IPS-20b (cell line): Measurements from ENCODE around the gene LPCAT1.
"Not testable (repeated sequence)": the region's sequence is repeated elsewhere in the genome, so short reads cannot be mapped to it uniquely, and the experiment has no call there.

Experiments
- H3K27ac ChIP-seq: one replicate; pipeline ENCODE4 v1.5.1; 2013; ENCODE audit warnings: low read length
- H3K27me3 ChIP-seq: 2 replicates; pipeline ENCODE4 v1.6.1; 2013; ENCODE audit warnings: mild to moderate bottlenecking, low read length, inconsistent platforms; ENCODE audit not compliant: insufficient read depth
- H3K36me3 ChIP-seq: 2 replicates; pipeline ENCODE4 v1.6.1; 2013; ENCODE audit warnings: low read depth, mild to moderate bottlenecking, inconsistent platforms, low read length, moderate library complexity; ENCODE audit not compliant: insufficient read depth
- H3K4me1 ChIP-seq: 2 replicates; pipeline ENCODE4 v1.6.1; 2013; ENCODE audit warnings: mild to moderate bottlenecking, control low read depth, inconsistent platforms, low read length, moderate library complexity; ENCODE audit not compliant: insufficient read depth
- H3K4me3 ChIP-seq: 2 replicates; pipeline ENCODE4 v1.5.1; 2013; ENCODE audit warnings: mild to moderate bottlenecking, low read length, inconsistent platforms
- H3K9ac ChIP-seq: 2 replicates; pipeline ENCODE4 v1.6.1; 2013; ENCODE audit warnings: low read depth, mild to moderate bottlenecking, inconsistent platforms, low read length, moderate library complexity
- H3K9me3 ChIP-seq: 2 replicates; pipeline ENCODE4 v1.6.1; 2013; ENCODE audit warnings: mild to moderate bottlenecking, low read depth, low read length, inconsistent platforms; ENCODE audit not compliant: insufficient read depth

LPCAT1 gene, protein sequence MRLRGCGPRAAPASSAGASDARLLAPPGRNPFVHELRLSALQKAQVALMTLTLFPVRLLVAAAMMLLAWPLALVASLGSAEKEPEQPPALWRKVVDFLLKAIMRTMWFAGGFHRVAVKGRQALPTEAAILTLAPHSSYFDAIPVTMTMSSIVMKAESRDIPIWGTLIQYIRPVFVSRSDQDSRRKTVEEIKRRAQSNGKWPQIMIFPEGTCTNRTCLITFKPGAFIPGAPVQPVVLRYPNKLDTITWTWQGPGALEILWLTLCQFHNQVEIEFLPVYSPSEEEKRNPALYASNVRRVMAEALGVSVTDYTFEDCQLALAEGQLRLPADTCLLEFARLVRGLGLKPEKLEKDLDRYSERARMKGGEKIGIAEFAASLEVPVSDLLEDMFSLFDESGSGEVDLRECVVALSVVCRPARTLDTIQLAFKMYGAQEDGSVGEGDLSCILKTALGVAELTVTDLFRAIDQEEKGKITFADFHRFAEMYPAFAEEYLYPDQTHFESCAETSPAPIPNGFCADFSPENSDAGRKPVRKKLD

DNA sequence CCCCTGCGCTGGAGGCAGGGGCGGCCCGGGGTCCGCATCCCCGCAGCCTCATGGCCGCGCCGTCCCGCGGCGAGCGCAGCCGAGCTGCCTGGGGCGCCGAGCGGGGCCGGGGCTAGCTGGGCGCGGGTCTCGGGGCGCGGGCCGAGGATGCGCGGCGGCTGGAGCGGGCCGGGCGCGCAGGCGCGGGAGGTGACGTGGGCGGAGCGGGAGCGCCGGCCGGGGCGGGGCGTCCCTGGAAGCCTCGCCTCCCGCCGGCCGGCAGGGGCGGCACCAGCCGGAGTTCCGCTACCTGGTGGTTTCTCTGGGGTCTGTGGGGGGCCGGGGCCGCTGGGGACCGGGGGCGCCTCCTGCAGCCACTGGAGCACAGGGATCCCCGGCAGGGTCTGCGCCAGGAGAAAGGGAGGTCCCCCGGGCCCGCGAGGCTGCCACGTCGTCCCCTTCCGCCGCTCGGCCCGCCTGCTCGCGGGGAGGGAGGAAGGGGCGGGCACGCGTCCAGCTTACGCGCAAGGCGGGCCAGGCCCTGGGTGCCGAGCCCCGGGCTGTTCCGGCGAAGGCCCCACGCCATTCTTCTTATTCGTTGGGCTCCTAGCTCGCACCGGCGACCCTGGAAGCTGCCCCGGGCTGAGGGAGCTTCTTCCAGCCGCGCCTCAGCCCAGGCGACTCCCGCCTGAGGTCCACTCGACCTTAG lies at the start of gene LPCAT1:
TSS of gene LPCAT1 (minus strand) at position 168 of the 688 bp plus-strand sequence. CDS start at position 52, 116 bp downstream.
- H3K4me1 ChIP-seq: peaks cover 16% of the 10 kb centered on the region; the same call in 1 of the 2 replicates
- no peaks in the 10 kb centered on the region for H3K9me3 ChIP-seq
- H3K4me3 ChIP-seq: peak within 1 kb of the TSS; percentile 92
- H3K27me3 ChIP-seq: no peaks in the 10 kb centered on the region
- H3K9ac ChIP-seq: peak within 1 kb of the TSS; percentile 79
- no peak within 1 kb of the TSS for H3K27ac ChIP-seq
- H3K36me3 ChIP-seq: peaks cover 26% of the 10 kb centered on the region

DNA sequence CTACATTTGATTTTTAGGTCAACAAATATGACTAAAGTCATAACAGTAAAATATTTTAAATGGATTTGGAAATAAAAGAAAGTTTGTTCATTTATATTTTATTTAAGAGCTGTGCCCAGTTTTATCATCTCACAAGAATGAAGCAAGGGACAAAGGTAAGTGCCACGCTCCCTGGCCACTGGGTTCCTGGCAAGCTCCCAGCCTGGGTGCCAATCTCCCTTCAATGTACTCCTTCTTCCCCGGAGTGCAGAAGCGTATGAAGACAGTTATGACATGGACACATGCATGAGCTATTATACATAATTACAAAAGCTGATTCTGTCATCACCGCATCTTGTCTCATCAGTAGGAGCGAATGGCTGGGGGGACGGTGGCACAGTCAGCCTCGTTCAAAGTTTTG lies 48.1 kb upstream of the LPCAT1 start:
- not testable (repeated sequence) for H3K4me1 ChIP-seq, H3K27ac ChIP-seq, H3K27me3 ChIP-seq, H3K4me3 ChIP-seq, H3K9ac ChIP-seq
- Histone ChIP-seq H3K36me3 (peaks cover 46% of the 10 kb centered on the region), H3K9me3 (peaks cover 11% of the 10 kb centered on the region)

DNA sequence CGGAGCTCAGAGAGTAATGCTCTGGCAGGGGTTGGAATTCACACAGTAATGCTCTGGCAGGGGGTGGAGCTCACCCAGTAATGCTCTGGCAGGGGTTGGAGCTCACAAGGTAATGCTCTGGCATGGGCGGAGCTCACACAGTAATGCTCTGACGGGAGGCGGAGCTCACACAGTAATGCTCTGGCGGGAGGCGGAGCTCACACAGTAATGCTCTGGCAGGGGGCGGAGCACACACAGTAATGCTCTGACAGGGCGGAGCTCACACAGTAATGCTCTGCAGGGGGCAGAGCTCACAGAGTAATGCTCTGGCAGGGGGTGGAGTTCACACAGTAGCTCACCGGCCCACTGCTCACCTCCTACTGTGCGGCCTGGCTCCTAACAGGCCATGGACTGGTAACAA lies 47.2 kb upstream of the LPCAT1 start:
- Histone ChIP-seq H3K4me3 (no peak overlapping the region), H3K9ac (no peak overlapping the region), H3K27ac (no peak overlapping the region), H3K9me3 (peaks cover 11% of the 10 kb centered on the region), H3K27me3 (no peaks in the 10 kb centered on the region), H3K36me3 (peaks cover 46% of the 10 kb centered on the region), H3K4me1 (no peaks in the 10 kb centered on the region)

DNA sequence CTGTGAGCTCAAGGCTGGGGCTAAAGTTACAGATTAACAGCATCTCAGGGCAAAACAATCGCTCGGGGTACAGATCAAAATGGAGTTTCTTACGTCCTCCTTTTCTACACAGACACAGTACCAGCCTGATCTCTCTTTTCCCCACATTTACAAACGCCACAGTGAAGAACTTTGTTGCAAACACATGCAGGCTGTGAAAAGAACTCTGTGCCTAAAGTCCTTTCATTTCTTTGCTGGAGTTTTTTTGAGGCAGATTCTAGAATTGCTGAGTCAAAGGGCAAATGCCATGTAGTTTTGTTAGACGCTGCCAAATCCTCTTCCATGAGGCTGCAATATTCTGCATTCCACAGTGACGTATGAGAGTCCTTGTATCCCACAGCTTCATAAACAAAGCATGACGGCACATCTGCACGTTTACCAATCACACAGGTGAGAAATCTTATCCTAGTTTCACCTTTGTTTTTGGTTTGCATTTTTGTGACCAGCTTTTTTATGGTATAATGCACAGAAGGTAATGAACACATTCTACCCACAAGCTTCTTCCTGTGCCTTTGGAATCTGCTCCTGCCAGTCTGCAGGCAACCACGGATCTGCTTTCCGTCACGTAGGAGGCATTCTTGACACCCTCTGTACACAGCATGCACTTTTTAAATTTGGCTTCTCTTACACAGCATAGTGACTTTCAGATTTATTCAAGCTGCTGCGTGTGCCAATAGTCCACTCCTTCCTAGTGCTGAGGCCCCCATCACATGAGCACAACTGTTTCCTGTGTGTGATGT lies 44.6 kb upstream of the LPCAT1 start:
- Histone ChIP-seq H3K27me3 (no peaks in the 10 kb centered on the region), H3K9me3 (peaks cover 11% of the 10 kb centered on the region), H3K4me3 (no peak overlapping the region), H3K36me3 (peaks cover 38% of the 10 kb centered on the region), H3K4me1 (no peaks in the 10 kb centered on the region), H3K9ac (no peak overlapping the region), H3K27ac (no peak overlapping the region)

DNA sequence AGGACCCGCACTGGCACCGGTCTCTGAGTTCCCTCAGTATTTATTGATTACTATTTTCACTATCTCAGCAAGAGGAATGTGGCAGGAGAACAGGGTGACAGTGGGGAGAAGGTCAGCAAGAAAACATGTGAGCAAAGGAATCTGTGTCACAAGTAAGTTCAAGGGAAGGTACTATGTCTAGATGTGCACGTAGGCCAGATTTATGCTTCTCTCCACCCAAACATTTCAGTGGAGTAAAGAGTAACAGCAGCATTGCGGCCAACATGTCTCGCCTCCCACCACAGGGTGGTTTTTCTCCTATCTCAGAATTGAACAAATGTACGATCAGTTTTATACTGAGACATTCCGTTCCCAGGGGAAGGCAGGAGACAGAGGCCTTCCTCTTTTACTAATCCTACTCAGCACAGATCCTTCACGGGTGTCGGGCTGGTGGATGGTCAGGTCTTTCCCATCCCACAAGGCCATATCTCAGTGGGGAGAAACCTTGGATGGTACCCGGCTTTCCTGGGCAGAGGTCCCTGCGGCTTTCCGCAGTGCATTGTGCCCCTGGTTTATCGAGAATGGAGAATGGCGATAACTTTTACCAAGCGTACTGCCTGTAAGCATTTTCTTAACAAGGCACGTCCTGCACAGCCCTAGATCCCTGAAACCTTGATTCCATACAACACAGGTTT lies 43.9 kb upstream of the LPCAT1 start:
- H3K36me3 ChIP-seq: peaks cover 34% of the 10 kb centered on the region
- not testable (repeated sequence) for H3K27me3 ChIP-seq, H3K9ac ChIP-seq, H3K27ac ChIP-seq, H3K4me1 ChIP-seq, H3K4me3 ChIP-seq
- peaks cover 11% of the 10 kb centered on the region for H3K9me3 ChIP-seq

DNA sequence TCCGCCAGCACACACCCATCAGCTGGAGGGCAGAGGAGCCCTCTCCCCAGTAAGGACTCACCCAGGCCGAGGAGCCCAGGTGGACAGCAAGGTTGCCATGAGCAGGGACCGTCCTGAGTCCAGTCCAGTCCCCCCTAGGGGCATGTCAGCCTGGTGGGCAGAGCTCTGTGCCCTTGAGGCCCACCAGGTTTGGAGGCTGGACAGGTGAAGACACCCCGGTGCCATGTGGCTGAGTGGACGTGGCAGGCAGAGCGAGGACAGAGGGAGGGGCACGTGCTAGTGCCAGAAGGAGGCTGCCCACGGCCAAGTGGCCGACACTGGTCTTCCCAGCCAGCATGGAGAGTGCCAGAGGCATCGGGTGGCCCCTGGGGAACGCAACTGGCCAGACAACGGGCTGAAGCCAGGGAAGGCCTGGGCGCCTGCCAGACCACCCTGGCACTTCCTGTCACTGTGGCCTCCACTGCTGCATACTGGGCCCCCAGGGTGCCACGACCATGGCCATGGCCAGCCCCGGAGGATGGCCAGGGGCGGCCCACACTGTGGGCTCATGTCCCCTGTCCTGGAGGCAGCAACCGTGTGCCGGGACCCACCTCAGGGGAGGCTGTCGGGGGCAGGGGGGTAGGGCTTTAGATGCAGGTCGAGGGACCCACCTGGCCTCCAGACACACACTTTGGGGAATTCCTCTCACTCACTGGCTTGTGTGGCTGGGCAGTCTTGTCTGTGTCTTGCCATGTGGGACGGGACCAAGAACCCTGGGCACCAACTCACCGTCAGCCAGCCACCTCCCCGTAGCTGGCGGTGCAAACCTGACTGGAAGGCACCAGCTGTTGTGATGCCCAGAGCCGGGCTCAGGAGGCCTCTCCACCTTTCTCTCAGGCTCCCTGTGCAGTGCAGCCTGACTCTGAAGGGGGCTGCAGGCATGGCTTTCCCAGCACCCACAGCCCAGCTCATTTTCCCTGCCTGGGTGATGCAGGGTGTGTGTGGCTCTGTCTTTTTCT lies 42.3 kb upstream of the LPCAT1 start:
- H3K27me3 ChIP-seq: no peaks in the 10 kb centered on the region
- H3K9me3 ChIP-seq: peaks cover 9% of the 10 kb centered on the region
- no peak overlapping the region for H3K9ac ChIP-seq
- no peak overlapping the region for H3K27ac ChIP-seq
- peaks cover 18% of the 10 kb centered on the region for H3K36me3 ChIP-seq
- no peak overlapping the region for H3K4me3 ChIP-seq
- no peaks in the 10 kb centered on the region for H3K4me1 ChIP-seq

DNA sequence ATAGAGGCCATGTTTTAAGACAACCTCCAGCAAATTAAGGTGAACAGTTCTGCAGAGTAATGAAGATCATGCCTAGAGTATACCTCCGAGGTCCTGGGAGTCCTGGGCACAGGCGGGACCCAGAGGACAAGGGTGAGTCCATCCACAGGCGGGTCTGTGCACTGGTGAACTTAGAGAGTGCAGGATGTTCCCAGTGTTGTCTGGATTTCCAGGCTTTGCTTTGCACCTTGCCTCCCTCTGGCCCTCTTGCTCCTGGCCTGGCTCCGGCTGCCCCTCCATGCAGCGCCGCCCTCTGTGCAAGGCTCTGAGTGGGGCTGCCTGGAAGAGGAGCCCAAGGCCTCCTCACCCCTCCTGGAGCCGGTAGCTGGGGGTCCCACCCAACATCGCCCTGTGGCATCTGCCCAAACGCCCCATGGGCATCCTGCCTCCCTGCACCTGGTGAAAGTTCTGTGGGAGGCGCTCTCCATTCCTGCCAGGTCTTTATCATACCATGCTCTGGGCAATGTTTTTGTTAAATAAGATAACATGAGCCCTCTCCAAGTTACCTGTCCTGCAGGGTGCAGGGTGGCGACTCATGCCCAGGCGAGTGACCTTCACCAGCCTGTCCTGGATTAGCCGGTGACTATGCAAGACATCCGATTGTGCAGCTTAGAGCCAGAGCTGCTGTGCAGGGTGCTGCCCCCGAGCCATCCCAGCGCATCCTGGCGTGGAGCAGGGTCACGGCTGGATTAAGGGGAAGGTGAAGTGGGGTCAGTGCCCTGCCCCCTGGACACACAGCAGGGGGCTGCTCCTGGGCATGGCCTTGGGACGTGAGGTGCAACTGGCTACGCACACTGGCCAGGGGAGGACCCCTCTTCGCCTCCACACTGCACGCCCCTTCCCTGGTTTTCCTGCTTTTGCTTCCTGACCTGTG lies 41.3 kb upstream of the LPCAT1 start:
- H3K9me3 ChIP-seq: 0 out of 2 replicates have a peak, but pooled peaks cover under 1% of the 10 kb centered on the region
- H3K4me3 ChIP-seq: no peak overlapping the region
- no peak overlapping the region for H3K27ac ChIP-seq
- peaks cover 8% of the 10 kb centered on the region; the same call in 1 of the 2 replicates for H3K36me3 ChIP-seq
- no peak overlapping the region for H3K9ac ChIP-seq
- no peaks in the 10 kb centered on the region for H3K4me1 ChIP-seq
- H3K27me3 ChIP-seq: no peaks in the 10 kb centered on the region

DNA sequence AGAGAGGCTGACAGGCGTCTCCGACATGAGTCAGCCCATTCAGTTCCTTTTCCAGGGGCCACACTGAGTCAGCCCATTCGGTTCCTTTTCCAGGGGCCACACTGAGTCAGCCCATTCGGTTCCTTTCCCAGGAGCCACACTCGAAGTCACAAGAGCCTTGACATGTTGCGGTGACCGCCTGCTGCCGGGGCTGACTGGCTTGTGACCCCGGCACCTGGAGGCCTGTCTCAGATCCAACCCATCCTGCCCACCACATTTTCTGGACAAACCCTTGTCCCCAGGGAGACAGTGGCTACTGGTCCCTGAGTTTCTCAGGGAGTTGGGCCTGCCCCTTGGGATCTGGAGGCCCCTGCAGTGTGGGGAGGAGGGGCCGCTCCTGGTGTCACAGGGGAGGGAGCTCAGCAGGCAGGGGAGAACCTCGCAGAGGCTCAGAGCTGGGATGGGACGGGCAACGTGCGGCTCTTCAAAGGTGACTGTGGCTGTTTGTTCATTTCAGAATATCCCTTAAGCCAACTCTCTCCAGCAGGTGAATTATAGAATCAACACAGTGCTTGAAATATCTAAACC lies 40.5 kb upstream of the LPCAT1 start:
- Histone ChIP-seq H3K9me3 (no peaks in the 10 kb centered on the region), H3K36me3 (0 out of 2 replicates have a peak, but pooled peaks cover 8% of the 10 kb centered on the region), H3K27me3 (no peaks in the 10 kb centered on the region), H3K4me1 (no peaks in the 10 kb centered on the region), H3K4me3 (no peak overlapping the region), H3K27ac (no peak overlapping the region), H3K9ac (no peak overlapping the region)

DNA sequence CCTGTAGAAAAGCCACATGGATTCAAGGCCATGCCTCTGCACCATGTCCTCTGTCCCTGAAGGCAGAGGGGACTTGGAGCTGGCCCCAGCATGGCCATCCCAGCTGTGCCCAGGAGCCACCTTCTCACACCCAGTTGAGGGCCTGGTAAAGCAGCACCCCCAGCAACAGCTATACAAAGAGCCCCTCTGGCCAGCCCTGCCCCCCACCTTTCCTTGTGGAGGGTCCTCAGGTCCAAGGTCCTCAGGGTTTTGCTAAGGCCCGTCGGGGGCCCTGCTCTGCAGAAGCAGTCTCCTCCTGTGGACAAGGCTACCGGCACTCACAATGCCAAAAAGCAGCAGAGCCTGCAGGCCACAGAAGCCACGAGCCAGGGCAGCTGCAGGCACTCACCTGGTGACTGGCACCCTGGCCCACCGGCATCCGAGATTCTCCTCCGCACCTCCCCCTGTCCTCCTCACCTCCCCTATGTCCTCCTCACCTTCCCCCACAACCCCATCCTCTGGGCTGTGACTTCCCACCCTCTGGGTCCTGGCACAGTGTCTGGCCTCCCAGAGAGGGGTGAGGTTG lies 39.9 kb upstream of the LPCAT1 start:
- H3K4me1 ChIP-seq: no peaks in the 10 kb centered on the region
- no peaks in the 10 kb centered on the region for H3K27me3 ChIP-seq
- H3K9ac ChIP-seq: no peak overlapping the region
- no peaks in the 10 kb centered on the region for H3K9me3 ChIP-seq
- H3K36me3 ChIP-seq: 0 out of 2 replicates have a peak, but pooled peaks cover 8% of the 10 kb centered on the region
- H3K27ac ChIP-seq: no peak overlapping the region
- H3K4me3 ChIP-seq: no peak overlapping the region
